Fibroblast of skin of abdomen (primary cell): ENCODE results near the gene TNFAIP1. TPM values are rescaled to one million over a fixed set of nuclear protein-coding genes. Genes with fewer than 3 reads are reported as not detected.
A peak's percentile ranks its signal among the peaks of the same experiment; 100 is the strongest.
"Not testable (repeated sequence)": the region's sequence is repeated elsewhere in the genome, so short reads cannot be mapped to it uniquely, and the experiment has no call there.

Experiments
- DNase-seq: peaks from one replicate; pipeline ENCODE4 v3.0.0-alpha.2; 2013
- polyA plus RNA-seq, 2 experiments: library from polyadenylated mRNA; unstranded; fragments of 120-200 nt; gene quantifications; one replicate each; pipeline ENCODE4 v1.2.1, GENCODE V29; 2013; ENCODE audit not compliant: insufficient read length in 2 of 2

TNFAIP1 gene, protein sequence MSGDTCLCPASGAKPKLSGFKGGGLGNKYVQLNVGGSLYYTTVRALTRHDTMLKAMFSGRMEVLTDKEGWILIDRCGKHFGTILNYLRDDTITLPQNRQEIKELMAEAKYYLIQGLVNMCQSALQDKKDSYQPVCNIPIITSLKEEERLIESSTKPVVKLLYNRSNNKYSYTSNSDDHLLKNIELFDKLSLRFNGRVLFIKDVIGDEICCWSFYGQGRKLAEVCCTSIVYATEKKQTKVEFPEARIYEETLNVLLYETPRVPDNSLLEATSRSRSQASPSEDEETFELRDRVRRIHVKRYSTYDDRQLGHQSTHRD
- 31.3 TPM for polyA plus RNA-seq (2013, experiment 1 of 2; ENCODE audit: insufficient read length)
- 32.1 TPM for polyA plus RNA-seq (2013, experiment 2 of 2; ENCODE audit: insufficient read length)

- peak; percentile 100 for DNase-seq
These were observed at the start of gene TNFAIP1, which contains the start of gene IFT20 for GRCh38 chr17:28335201-28335958. TNFAIP1 (plus strand) TSS chr17:28335761; CDS start chr17:28339522, 3,761 bp downstream. IFT20 (minus strand) TSS chr17:28335472; CDS start chr17:28331985, 3,487 bp downstream.

GRCh38 chr17:28285965-28286364, 49.6 kb upstream of the TNFAIP1 start:
- no peak for DNase-seq

DNA sequence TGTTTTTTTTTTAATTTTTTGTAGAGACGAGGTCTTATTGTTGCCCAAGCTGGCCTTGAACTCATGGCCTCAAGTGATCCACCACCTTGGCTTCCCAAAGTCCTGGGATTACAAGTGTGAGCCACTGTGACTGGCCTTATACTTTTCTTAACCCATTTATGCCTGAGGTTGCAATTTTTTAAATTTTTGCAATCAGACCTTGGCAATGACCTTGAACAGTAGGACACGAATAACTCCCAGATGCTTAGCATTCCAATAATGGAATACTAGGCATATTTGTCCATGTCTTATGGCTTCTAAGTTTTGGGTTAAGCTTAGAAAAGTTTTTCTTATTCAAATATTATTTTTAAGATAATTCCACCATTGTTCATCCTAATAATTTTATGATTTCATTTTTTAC, 44.9 kb upstream of the TNFAIP1 start:
- DNase-seq = peak; percentile 4

DNA sequence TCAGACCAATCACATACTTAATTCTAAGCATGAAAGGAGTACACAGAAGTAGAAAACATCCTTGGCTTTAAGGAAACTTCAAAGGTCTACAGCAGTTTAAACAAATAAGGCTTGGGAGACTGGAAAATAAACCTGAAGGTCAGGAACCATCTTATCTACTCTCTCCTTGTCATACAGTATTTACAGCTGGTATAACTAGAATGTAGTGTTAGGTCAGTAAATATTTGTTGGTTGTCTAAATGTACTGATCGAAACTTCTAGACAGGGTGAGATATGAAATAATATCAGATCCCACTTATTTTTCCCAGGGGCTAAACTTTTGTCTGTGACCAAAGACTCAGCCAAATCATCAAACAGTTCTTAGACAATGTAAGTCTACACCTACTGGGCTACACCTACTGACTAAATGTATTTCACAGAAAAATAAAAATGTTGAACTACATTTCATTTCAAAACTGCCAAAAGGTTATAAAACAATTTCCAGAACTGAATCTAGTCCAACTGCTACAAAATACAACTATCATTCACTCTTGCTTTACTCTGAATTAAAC, 43.7 kb upstream of the TNFAIP1 start:
- no peak for DNase-seq

DNA sequence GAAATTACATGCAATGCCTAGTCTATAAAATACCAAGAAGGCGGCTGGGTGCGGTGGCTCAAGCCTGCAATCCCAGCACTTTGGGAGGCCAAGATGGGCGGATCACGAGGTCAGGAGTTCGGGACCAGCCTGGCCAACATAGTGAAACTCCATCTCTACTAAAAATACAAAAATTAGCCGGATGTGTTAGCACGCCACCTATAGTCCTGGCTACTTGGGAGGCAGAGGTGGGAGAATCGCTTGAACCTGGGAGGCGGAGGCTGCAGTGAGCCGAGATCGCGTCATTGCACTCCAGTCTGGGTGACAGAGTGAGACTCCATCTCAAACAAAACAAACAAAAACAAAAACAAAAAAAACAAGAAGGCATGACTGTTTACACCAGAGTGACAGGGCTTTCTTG, 42.7 kb upstream of the TNFAIP1 start:
- DNase-seq = not testable (repeated sequence)

DNA sequence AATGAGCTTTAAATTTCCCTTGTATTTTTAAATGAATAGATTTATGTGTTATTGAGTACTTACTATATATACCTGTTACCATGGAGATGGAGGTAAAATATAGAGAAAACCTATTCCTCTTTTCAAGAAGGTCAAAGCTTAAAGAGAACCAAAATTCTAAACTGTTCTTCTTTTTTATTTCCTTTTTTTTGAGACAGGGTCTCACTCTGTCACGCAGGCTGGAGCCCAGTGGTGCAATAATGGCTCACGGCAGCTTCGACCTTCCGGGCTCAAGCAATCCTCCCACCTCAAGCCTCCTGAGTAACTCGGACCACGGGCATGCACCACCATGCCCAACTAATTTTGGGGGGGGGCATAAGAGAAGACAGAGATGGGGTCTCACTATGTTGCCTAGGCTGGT, 41.6 kb upstream of the TNFAIP1 start:
- no peak for DNase-seq

DNA sequence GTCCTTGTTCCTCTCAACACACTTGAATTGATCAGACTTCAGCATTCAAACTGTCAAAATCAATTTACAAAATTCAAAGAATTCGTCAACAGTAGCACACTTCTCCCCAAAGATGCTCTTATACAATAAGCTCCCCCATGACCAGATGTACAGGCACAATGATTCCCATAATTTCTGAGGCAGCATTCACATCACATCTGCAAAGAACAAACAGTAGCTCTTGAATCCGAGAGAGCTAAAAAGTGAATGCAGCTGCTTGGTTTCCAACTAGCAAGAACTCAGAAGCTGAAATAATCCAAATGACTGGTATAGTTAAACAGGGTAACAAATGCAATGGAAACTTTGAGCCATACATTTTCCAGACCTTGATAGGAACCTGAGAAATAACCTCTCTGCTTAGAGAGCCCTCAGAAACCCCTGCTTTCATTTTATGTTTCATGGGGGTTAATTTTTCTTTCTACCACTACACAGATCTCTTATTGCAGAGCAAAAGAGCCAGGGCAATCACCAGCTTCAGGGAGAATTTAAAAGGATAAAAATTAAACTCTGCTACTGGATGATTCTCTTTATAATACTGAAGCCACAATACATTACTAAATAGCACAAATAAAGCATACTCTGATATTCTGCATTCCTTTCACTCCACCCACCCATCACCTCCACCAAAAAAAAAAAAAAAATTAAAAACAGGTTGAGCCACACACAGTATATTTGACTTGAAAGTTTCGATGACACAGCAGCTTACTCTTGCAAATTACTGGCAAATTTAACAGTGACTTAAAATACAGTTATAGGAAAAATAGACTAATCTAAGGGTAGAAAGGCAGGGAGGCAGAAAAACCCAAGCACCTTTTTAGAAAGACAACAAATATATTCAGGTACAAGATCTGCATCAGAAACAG, 39.6 kb upstream of the TNFAIP1 start:
- no peak for DNase-seq

DNA sequence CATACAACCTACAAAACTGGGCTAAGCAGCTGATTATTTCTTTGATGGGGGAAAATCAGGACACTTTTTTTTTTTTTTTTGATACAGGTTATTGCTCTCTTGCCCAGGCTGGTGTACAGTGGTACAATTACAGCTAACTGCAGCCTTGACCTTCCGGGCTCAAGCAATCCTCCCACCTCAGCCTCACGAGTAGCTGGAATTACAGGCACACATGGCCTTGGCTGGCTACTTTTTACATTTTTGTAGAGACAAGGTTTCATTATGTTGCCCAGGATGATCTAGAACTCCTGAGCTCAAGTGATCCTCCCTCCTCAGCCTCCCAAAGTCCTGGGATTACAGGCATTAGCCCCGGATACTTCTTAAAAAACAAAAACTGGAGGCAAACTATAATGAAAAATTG, 37.1 kb upstream of the TNFAIP1 start:
- DNase-seq = no peak

GRCh38 chr17:28306954-28307401, 28.6 kb upstream of the TNFAIP1 start:
- DNase-seq = no peak

DNA sequence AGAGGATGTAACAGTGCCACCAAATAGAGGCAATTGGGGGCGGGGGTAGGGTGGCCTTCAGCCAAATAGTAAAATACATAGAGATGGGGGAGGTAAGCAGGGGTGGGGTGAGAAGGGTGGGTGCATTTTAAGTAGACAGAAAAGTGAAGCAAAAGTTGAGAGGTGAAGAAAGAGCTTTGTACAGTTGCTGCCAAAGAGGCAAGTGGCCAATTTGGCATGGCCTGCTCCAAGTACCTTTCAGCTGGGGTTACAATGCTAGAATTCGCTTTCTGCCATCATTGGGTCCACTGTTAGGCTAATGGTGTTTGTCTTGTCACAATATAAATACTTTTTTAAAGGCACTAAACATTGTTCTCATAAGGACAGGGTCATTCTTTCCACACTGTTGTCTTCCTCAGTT, 21.7 kb upstream of the TNFAIP1 start:
- no peak for DNase-seq

- DNase-seq = no peak
These were observed 19.5 kb upstream of the TNFAIP1 start for GRCh38 chr17:28315846-28316705.

DNA sequence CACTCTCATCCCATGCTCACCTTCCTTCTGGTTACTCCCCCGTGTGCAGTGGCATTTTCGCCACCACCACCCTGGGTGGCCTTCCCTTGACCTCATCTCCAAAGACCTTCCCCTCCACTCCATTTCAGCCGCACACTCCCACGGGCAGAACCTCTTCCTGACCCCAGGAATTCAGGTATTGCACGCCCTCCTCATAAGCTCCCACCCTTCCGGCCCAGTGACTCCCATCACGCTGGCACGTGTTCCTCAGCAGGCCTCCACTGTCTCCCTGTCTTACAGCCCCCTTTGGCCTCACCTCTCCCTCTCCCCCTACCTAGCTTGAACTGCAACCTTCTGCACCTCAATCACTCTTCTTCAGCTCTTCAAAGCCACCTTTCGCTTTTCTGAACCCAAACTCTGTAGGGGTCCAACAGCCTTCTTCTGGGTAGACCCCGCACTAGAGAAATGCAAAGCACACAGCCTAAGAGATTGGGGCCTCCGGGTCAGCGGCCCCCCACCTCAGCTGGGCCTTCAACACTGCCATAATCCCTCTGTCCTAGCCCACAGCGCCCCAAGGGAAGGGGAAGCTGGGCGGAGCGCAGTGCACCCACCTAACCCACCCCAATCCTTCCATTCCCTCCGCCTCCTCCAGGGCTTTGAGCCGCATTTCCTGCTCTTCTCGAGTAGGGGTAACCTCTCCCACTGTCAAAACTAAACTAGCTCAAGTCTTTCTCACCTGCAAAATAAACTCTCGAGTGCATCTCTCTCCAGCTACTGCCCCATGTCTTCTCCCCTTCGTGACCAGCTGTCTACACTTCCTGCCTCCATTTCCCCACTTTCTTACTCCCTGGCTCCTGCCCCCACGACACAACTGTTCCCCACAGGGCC, 18.2 kb upstream of the TNFAIP1 start:
- no peak for DNase-seq

DNA sequence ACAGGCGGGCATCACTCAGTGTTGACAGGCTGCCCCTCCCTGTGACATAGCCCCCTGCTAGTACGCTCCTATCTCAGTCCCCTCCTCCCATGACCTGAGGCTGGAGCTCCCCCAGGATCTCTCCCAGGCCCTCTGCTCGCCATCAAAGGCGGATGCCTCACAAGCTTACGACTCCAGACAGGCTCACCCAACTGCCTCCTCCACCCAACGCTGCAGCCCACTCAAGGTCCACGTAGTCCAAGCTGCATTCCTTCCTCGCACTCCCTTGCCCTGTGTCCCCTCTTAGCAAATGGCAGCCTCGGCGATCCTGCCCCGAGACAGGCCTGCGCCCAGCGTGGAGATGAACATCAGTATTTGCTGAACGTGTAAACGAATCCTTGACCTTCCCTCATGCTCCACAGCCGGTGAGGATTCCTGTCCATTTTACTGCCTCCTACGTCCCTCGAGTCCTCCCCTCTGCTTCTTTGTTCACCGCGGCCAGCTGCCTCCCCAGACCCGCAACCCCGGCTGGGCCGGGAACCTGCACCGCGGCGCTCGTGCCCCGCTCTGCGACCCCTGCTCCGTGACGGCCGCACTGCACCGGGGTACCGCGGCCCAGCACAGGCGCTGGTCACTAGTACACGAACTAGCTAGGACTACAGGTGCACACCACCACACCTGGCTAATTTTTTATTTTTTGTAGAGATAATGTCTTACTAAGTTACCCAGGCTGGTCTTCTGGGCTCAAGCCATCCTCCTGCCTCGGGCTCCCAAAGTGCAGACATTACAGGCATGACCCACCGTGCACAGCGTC, 17.4 kb upstream of the TNFAIP1 start:
- no peak for DNase-seq

GRCh38 chr17:28318759-28319597, 16.6 kb upstream of the TNFAIP1 start, which contains the start of gene TMEM97:
TMEM97 (plus strand) TSS chr17:28319200; CDS start chr17:28319240, 40 bp downstream.
- peak; percentile 96 for DNase-seq

DNA sequence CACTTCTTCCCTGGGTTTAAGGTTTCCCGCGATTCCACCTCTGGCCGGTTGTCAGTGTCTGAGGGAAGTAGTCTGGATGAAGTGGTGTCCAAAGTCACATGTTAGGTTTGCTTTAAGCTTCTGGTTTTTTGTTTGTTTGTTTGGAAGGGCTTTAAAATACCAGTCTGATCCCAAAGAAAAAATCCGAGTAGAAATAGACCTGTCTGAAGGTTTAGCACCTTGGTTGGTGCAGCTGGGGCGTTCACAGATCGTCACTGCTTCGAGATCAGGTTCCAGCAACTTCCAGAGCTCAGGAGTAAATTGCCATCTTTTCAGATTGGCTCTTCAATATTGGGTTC, 16.0 kb upstream of the TNFAIP1 start:
- DNase-seq = no peak

DNA sequence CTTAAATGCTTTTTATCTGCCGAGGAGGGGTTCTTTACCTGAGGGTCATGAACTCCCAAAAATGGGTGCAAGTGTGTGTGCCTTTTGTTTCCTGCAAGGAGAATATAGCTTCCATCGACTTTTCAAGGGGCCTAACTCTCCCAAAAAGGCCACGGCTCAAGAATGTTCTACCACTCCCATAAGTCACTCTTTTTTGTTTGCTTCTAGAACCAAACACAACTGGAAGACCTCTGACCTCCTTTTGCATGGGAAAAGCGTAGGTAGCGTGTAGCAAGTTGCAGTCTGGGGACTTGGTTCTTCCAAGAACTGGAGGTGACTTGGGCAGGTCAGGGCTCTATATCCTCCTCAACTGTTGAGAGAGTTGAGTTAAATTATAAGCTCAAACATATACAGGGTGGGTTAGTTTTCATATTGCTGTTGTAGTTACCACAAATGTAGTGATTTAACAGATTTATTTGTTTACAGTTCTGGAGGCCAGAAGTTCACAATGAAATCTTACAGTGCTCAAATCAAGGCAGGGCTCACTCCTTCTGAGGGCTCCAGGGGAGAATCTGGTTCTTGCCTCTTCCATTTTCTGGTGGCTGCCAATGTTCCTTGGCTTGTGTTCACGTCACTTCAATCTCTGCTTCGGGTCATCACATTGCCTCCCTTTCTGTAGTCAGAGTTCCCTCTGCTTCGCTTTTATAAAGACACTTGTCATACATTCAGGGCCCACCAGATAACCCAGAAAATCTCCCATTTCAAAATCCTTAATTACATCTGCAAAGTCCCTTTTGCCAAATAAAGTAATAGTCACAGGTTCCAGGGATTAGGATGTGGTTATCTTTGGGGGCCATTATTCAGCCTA, 15.1 kb upstream of the TNFAIP1 start:
- DNase-seq = no peak

GRCh38 chr17:28324267-28324745, 11.3 kb upstream of the TNFAIP1 start:
- no peak for DNase-seq
